ENCODE data around the gene CLNK.

Gene CLNK

DNA sequence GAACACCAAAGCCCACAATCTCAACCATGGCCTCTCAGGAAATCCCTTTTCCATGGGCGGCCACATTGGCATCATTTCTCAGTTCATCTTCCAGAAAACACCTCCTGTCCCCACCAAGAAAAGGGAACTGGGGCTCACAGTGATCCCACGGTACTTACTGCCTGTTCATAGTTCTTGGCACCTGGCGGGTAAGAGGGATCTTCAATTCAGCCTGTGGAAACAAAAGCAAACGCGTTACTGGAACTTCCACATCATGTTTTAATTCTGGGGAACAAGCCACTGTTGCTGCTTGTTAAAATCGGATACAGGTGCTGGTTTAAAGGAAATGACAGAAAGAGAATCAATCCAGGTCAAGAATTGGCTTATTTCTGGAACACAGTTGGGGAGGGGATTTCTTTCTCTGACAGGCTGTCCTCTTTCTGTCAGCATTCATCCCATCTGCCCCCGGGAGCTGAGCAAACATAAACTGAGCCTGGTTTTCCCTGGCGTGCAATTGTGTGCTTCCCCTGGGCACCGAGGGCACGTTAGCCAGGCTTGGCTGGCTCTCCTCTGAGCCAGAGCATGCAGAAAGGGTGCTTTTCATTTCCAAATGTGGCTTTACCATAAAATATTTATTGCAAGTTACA lies 16.8 kb downstream of the CLNK start:
- no peak for DNase-seq (ENCODE audit: extremely low spot score, insufficient read length, low read depth)
- FAIRE-seq, result no peak

DNA sequence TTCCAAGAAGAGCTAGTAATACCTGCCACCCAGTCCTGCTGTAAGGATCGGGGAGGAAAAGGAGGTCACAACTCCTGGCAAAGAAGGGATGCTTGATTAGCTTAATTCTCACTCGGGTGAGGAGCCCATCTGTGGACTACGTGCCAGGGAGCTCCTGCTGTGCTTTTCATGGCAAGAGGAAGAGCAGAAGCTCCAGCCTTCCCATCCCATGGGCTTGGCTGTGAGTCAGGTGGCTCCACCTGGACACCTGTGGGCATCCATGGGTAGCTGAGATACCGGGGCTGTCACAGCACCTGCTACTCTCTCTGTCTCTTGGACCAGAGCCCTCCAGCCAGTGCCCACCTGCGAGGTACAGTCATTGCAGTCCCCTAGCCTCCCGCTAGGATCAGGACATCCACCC lies 18.0 kb downstream of the CLNK start:
- DNase-seq (ENCODE audit: extremely low spot score, insufficient read length, low read depth), result no peak
- FAIRE-seq, result no peak

DNA sequence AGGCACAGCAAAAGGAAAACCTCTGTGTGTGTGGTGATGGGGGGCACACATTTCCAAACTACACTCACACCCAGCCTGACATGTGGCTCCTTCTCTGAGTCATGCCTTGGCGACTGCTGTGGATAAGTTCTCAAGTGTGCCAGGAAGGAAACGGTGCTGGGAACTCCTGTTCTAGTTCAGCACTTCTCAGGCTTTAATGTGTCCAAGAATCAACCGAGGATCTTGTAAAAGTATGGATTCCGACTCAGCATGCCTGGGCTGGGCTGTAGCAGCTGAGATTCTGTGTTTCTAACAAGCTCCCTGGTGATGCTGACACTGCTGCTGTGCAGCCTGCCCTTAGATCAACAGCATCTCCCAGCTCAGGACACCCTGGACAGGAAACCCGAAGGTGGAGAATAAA lies 20.2 kb downstream of the CLNK start:
- peak; percentile 41 for FAIRE-seq
- no peak for DNase-seq (ENCODE audit: extremely low spot score, insufficient read length, low read depth)

DNA sequence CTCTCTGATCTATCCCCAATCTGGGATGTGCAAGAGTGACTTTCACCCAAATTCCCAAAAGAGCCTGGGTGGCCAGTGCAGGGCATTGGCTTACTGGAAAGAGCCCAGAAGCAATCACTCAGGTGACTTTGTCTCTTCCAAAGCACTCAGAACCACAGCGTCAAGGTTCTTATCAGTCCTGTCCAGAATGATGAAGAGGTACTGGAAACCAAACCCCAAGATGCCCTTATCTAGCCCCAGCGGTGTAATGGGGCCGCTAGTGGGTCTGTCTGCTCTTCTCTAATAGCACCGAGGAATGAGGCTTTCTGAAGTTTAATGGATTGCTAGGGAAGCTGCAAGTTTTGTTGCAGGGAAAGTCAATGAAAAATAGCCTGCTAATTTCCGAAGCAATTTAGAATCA lies 21.6 kb downstream of the CLNK start:
- DNase-seq (ENCODE audit: extremely low spot score, insufficient read length, low read depth) (no peak), FAIRE-seq (no peak)

DNA sequence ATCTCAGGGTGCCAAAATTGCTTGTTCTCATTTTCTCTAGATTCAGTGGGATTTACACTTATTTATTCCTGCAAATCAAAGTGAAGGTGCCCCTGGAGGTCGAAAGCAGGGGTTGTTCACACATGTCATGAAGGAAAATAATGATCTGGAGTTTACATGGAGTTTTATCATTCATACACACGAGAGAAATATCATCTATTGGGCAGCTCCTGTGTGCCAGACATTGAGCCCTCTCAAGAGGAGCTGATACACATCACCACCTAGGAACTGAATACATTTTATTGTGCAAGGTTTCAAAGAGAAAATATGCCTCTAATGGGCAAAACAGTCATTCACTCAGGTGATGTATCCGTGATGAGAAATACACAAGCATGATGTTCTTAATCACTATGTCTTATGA lies 23.5 kb downstream of the CLNK start:
- no peak for DNase-seq (ENCODE audit: extremely low spot score, insufficient read length, low read depth)
- FAIRE-seq, result no peak

DNA sequence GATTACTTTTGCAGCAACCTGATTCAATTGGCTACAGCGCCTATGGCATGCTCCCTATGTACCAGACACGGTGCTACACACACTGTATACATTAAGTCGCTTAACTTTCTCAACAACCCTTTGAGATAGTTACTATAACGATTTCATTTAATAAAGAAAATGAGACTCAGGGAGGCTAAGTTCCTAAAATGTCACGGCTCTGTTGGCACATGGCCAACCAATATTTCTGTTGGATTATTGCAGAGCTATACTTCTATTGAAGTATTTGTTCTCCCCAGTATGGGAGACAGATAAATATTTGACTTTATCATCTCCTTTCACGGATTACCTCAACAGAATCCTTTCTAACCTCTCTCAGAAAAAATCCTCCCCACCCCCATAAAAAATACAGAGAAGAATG lies 25.3 kb downstream of the CLNK start:
- DNase-seq (ENCODE audit: extremely low spot score, insufficient read length, low read depth) (no peak), FAIRE-seq (no peak)

DNA sequence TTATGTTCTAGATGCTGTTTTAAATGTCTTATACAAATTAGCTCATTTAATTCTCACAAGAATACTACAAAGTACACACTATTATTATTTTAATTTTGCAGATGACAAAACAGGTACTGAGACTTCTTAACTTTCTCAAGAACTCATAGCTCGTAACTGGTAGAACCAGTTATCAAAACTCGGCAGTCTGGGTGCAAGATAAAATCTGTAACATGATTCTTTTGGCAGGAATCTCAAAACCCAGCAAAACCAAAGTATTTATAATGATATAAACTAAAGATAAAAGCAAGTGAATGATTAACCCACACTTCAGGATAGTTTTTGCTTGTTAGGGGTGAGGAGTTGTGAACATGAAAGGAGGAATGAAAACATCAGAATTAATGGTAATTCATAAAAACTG lies 27.6 kb downstream of the CLNK start:
- FAIRE-seq (no peak), DNase-seq (ENCODE audit: extremely low spot score, insufficient read length, low read depth) (no peak)

DNA sequence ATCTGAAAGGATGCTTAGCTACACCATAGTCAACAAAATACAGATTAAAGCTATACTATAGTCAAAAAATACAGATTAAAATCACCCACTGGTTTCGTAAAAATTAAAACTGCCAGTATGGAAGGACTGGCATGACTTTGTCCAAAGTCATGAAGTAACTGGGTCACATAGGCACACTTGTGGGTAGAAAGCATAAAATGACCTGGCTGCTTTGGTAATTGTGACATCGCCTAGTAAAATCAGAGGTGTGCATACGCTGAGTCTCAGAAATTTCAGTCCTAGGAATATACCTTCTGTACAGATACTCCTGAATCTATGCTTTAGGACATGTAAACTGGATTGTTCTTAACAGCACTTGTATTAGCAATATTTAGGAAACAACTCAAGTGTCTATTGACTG lies 28.1 kb downstream of the CLNK start:
- DNase-seq (ENCODE audit: extremely low spot score, insufficient read length, low read depth), result no peak
- FAIRE-seq, result no peak

DNA sequence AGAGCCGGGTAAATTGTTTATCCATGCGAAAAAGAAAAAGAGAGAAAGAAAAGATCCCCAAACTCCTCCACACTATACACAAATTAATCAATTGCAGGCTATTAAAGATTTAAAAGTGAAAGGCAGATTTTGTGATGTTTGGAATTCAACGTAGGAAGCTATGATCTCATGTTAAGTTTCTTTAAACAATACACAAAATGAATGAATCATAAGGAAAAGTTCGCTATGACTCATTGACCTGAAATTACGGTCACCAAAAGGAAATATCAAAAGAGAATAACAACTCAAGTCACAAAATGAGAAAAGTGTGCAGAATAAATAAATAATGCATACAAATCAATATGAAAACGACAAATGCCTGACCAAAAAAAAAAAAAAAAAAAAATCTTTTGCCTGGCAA lies 28.6 kb downstream of the CLNK start:
- no peak for FAIRE-seq
- no peak for DNase-seq (ENCODE audit: extremely low spot score, insufficient read length, low read depth)

DNA sequence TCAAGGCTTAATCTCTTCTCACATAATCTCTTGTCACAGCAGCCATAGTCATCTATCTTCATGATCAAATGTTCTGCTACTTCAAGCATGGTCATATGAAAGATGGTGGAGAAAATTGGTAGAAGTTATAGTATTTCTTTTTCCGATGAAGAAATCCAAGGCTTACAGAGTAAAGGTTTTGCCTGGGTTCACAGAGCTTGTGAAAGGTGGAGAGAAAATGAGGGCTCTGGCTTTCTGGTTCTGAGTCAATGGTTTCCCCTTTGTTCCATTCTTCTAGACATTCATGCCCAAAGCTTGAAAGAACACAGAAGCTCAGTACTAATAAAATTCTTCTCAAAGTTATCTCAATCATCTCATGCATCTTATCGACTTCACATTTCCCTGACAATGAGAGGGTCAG lies 36.1 kb downstream of the CLNK start:
- FAIRE-seq (no peak), DNase-seq (ENCODE audit: extremely low spot score, insufficient read length, low read depth) (no peak)

DNA sequence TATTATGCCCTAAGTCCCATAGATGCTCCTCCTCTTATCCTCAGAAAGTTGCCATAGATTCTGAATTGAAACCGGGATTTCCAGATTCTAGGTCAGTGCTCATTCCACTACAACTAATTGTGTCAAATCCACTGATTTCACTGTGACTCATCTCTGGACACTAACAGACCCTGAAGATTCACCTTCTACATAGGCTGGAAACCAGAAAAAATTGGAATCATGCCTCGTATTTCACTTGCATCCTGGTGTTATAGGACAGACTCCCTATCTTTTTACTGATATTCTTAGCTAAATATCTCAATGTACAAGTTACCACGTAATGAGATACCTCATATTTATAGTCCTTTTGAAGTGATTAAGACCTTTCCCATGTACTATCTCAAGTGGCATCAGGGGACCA lies 36.7 kb downstream of the CLNK start:
- no peak for FAIRE-seq
- no peak for DNase-seq (ENCODE audit: extremely low spot score, insufficient read length, low read depth)

DNA sequence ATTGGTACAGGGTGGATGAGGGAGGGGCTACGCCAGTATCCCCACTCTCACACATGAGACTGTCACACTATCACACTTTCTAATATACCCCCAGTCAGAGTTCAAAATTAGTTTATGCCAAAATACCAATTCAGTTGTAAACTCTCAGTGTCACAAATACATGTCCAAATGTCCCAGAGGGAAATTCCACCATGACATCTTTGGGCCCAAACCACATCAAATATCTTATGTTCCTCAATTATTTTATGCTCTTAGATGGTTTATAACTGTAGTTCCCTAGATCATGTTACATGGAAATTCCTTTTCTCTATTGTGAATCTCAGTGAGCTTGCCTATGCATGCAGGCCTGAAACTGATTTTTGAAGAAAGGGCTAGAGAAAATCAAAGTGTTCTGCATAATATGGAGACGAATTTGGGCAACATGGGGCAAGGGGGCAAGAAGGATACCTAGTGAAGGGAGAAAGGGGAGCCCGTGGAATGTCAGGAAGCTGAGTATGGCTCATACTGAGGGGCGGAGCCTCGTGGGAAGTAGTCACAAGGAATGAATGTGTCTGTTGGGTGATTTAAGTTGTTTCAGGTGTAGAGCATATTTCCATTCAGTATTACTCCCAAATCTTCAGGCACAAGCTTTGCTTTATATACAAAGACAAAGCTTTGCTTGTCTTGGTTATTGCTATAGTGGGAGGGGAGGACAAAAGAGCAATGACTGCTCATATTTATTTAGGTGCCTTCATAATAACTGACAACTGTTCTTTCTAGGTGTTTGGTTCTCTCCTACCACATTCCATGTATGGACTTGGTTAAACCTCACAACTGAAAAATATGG lies 40.8 kb downstream of the CLNK start:
- FAIRE-seq (no peak), DNase-seq (ENCODE audit: extremely low spot score, insufficient read length, low read depth) (no peak)

DNA sequence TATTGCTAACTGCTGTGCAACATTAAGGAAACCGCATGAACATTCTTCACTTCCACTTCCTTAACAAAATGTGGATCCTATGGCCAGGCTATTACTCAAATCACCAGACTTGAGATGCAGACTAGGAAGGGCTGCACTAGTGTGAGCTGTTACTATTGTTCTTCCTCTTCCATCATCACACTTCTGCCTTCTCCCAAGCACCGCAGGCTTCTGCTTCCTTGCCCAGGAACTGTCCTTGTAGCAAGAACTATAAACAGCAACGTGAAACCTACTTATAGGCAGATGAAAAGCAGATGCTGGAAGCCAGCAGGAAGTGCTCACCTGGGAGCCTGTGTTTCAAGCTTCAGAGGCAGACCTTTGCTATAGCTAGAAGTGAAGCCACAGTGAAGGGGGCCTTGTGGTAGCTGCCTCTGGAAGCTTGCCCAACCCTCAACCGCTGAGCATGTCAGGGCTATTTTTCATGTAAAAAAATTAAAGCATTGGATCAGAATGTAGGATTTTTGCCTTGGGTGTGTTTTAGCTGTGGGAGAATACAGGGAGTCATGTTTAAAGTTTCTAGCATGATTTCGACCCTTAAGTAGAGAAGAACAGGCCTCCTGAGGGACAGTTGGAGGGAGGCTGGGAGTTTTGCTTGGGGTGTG lies 43.9 kb downstream of the CLNK start:
- DNase-seq (ENCODE audit: extremely low spot score, insufficient read length, low read depth), result no peak
- FAIRE-seq, result peak; percentile 26

DNA sequence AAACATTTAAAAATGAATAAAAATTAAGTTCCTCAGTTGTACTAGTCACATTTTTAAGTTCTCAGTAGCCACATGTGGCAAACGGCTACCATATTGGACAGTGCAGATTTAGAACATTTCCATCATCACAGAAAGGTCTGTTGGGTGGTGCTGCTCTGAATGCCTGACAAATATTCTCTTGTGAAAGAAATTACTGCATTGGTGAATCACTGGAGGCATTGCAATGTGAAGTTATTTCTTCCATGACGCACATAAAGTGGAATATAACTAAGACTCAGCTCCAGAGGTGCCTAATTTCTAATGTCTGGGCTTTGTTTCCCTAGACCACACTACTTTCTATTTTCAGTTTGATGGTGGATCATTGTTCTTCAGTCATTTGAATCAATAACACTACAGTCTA lies 44.9 kb downstream of the CLNK start:
- FAIRE-seq, result no peak
- no peak for DNase-seq (ENCODE audit: extremely low spot score, insufficient read length, low read depth)

DNA sequence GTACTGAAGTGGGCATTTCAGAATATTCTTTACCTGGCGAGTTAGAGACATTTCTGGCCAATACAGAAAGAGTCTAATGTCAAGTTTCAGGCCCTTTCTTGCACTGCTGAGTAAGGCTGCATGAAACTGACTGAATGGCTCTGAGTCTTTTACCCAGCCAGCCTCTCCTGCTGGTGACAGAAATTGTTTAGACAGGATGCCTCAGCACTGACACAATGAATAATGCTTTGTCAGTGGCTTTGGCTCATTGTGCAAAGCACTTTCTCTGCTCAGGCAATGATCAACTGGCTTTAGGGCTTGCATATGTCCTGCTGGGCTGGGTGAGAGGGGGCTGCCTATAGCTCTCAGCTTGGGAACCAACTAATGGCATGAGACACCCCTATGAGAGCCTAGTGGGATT lies 45.5 kb downstream of the CLNK start:
- FAIRE-seq, result no peak
- no peak for DNase-seq (ENCODE audit: extremely low spot score, insufficient read length, low read depth)

DNA sequence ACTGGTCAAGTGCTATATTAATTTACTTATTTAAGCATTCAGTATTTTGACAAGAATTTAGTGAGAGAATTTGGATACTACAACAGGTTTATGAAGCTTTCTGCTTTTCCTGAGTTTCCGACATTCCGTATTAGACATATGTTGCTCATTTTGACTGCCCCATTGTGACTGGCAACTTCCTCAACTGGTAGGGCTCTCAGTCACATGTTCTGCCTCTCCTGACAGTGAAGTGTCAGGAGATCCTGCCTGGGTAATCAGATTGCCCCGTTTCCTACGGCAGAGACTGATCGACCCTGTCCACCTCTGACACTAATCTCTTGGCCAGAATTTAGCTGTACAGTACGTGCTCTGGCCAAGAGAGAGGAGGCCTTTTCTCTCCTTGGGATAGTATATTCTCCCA lies 49.5 kb downstream of the CLNK start:
- no peak for DNase-seq (ENCODE audit: extremely low spot score, insufficient read length, low read depth)
- no peak for FAIRE-seq

DNA sequence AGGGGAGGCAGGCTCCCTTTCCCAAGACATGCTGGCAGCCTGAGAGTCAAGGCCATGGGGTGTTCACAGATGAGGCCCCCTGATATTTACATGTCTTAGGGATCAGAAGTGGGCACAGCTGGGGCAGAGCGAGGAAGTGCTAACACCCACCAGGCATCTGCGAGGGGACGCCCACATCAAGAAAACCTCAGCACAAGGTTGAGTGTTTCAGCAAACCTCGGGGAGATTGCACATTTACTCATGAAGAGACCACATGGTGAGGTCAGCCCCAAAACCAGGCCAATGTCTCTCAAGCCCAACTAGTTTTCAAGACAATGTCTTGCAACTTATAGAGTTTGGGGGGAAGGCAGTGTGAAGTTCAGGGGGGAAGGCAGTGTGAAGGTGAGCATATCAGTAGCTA lies 55.2 kb downstream of the CLNK start:
- peak; percentile 60 for FAIRE-seq
- no peak for DNase-seq (ENCODE audit: extremely low spot score, insufficient read length, low read depth)

DNA sequence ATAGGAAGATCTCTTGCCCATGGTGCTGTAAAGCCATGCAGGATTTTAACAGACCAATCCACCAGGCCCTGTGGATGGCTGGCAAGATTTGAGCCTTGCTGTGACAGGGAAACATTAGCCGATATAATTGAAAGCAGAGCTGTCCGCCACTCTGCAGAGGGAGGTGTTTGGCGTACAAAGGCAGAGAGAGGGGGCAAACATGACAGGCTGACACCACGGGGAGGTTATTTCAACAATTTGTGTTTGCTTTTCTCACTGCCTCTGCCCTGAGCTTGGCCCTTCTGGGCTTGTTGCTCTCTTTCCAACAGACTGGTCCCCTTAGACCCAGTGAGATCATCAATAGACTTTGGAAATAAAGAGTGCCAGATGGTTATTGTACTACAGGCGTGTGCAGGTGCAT lies 59.4 kb downstream of the CLNK start:
- no peak for DNase-seq (ENCODE audit: extremely low spot score, insufficient read length, low read depth)
- FAIRE-seq, result no peak

DNA sequence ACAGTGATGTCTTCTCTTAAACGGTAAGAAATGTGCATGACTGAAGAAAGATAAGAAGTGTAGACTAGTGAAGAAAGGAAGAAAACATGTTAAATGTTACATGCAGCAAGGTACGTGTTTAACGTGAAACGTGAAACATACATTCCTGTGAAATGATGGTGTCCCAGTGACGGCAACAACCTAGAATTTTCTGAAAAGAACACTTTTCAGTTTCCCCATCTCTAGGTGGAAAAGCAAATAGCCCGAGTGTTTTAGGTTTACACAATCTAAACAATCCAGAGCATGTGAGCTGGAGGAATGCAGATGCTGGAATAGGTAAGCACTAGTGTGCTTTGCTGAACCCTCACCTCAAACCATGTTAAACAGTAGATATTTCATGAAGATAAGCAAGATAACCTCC lies 60.7 kb downstream of the CLNK start:
- FAIRE-seq (no peak), DNase-seq (ENCODE audit: extremely low spot score, insufficient read length, low read depth) (no peak)

DNA sequence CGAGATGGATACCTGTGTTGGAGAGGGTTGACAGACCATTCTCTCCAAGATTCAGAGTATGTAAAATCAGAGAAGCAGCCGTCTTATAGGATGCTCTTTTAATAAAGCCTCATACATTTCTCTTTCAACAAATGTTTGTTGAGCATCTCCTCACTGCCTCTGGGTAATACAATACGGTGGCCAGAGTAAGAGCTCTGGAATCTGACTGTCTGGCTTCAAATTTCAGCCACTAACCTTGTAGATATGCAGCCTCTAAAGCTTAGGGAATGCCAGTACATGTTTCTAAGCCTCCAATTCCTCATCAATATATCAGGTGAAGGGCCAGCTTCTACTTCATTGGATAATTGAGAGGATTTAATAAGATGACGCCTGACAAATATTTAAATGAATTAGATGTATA lies 61.3 kb downstream of the CLNK start:
- FAIRE-seq, result no peak
- no peak for DNase-seq (ENCODE audit: extremely low spot score, insufficient read length, low read depth)

DNA sequence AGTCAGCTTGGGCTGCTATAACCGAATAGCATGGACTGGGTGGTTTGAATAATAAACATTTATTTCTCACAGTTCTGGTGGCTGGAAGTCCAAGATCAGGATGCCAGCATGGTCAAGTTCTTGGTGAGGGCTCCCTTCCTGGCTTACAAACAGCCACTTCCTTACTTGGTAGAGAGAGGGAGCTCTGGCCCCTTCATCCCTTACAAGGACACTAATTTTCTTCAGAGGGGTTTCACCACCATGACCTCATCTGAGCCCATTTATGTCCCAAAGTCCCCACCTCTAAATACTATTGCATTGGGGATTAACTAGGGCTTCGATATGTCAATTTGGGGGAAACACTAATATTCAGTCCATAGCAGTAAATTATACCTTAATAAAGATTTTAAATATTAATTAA lies 61.8 kb downstream of the CLNK start:
- FAIRE-seq (peak; percentile 71), DNase-seq (ENCODE audit: extremely low spot score, insufficient read length, low read depth) (no peak)

Measured in GM18507 (cell line).